H1 (cell line): ENCODE results near the gene PEX5L. TPM values are rescaled to one million over a fixed set of nuclear protein-coding genes. Genes with fewer than 3 reads are reported as not detected.

Experiments used
- CTCF ChIA-PET: fragments of 300-600 bp; sonication (Branson Sonifier 250); formaldehyde crosslinking; loops from one replicate; lab custom pipeline; 2021; ENCODE audit not compliant: partially characterized antibody; lab: Charles Lee
- POLR2A ChIA-PET: fragments of 300-600 bp; sonication (Branson Sonifier 250); formaldehyde crosslinking; loops from one replicate; lab custom pipeline; 2021; ENCODE audit warnings: inconsistent platforms; ENCODE audit not compliant: partially characterized antibody; lab: Charles Lee
- DNase-seq, 2 experiments: peaks; one replicate each; pipeline versions ENCODE4 v3.0.0 to v3.0.0-alpha.2; 2010 to 2022; ENCODE audit warnings: low spot score in 2 of 2, low read depth in 1 of 2, mixed read lengths in 1 of 2
- FAIRE-seq: peaks from 2 replicates; lab custom pipeline; 2011; peaks lifted over from hg19 to GRCh38; lab: Jason Lieb, UNC
- H2AFZ ChIP-seq: 2 replicates; pipeline ENCODE4 v1.8.1; 2012; ENCODE audit warnings: low read length, inconsistent platforms
- H2AK5ac ChIP-seq: 2 replicates; pipeline ENCODE4 v1.6.1; 2013; ENCODE audit warnings: low read depth, low read length
- H2BK120ac ChIP-seq: replicated peaks from 2 replicates; pipeline ENCODE3; 2013; ENCODE audit warnings: low read depth, low read length, inconsistent platforms
- H2BK12ac ChIP-seq: 2 replicates; pipeline ENCODE4 v1.6.1; 2013; ENCODE audit warnings: low read depth, low read length
- H2BK15ac ChIP-seq: 2 replicates; pipeline ENCODE4 v1.6.1; 2013; ENCODE audit warnings: low read length
- H2BK20ac ChIP-seq: 2 replicates; pipeline ENCODE4 v1.6.1; 2013; ENCODE audit warnings: low read length
- H2BK5ac ChIP-seq: 2 replicates; pipeline ENCODE4 v1.6.1; 2013; ENCODE audit warnings: low read depth, low read length
- H3K14ac ChIP-seq: 2 replicates; pipeline ENCODE4 v1.6.1; 2013; ENCODE audit warnings: inconsistent platforms; ENCODE audit not compliant: insufficient read length
- H3K18ac ChIP-seq: 2 replicates; pipeline ENCODE4 v1.6.1; 2013; ENCODE audit warnings: low read length; ENCODE audit errors: extremely low read depth
- H3K23ac ChIP-seq: 2 replicates; pipeline ENCODE4 v1.6.1; 2013; ENCODE audit warnings: inconsistent platforms; ENCODE audit not compliant: insufficient read length
- H3K23me2 ChIP-seq: 2 replicates; pipeline ENCODE4 v1.6.1; 2013; ENCODE audit warnings: low read depth, low read length
- H3K27ac ChIP-seq: 2 replicates; pipeline ENCODE4 v1.6.1; 2011; ENCODE audit warnings: low read depth, low read length, inconsistent platforms
- H3K27me3 ChIP-seq, 4 experiments: replicated peaks in 1 of 4; 1 replicate in 1 of 4; 2 replicates in 3 of 4; pipeline versions ENCODE4 v1.6.1 to v1.8.1; 2011 to 2013; ENCODE audit warnings: low read length in 3 of 4, mild to moderate bottlenecking in 3 of 4, inconsistent platforms in 2 of 4, mixed read lengths in 2 of 4, moderate library complexity in 1 of 4; ENCODE audit not compliant: control insufficient read depth in 3 of 4, insufficient read depth in 3 of 4; ENCODE audit errors: extremely low read depth in 1 of 4
- H3K36me3 ChIP-seq, 4 experiments: 2 replicates each; pipeline versions ENCODE4 v1.6.1 to v1.8.1; 2011 to 2013; ENCODE audit warnings: mild to moderate bottlenecking in 4 of 4, low read length in 3 of 4, moderate library complexity in 2 of 4, control low read depth in 1 of 4, inconsistent platforms in 1 of 4; ENCODE audit not compliant: insufficient read depth in 4 of 4, control insufficient read depth in 2 of 4
- H3K4ac ChIP-seq: replicated peaks from 2 replicates; pipeline ENCODE3; 2013; ENCODE audit warnings: low read length, low read depth, mixed read lengths, inconsistent platforms; ENCODE audit not compliant: insufficient read length
- H3K4me1 ChIP-seq, 4 experiments: replicated peaks in 1 of 4; 1 replicate in 1 of 4; 2 replicates in 3 of 4; pipeline versions ENCODE4 v1.6.1 to v1.8.1; 2011 to 2013; ENCODE audit warnings: low read length in 3 of 4, inconsistent platforms in 2 of 4, mixed read lengths in 1 of 4; ENCODE audit not compliant: insufficient read depth in 4 of 4, control insufficient read depth in 3 of 4
- H3K4me2 ChIP-seq, 2 experiments: 2 replicates each; pipeline versions ENCODE4 v1.6.1 to v1.8.1; 2011 to 2013; ENCODE audit warnings: low read depth in 2 of 2, low read length in 2 of 2, control low read depth in 1 of 2, inconsistent platforms in 1 of 2, mild to moderate bottlenecking in 1 of 2; ENCODE audit not compliant: insufficient read depth in 1 of 2
- H3K4me3 ChIP-seq, 4 experiments: fragments of 200-600, 300-600 bp in 1 of 4; sonication (generic), shearing (Covaris generic), sonication (Bioruptor Twin) in 1 of 4; 2 replicates each; pipeline versions ENCODE4 v1.5.1 to v1.8.1; 2011 to 2016; ENCODE audit warnings: low read length in 4 of 4, low read depth in 3 of 4, control low read depth in 2 of 4, inconsistent platforms in 2 of 4, mild to moderate bottlenecking in 2 of 4, mixed read lengths in 1 of 4, moderate library complexity in 1 of 4; ENCODE audit not compliant: insufficient read depth in 2 of 4; ENCODE audit errors: extremely low read depth in 1 of 4
- H3K56ac ChIP-seq: replicated peaks from 2 replicates; pipeline ENCODE3; 2013; ENCODE audit warnings: low read depth, mild to moderate bottlenecking, mixed read lengths, low read length, inconsistent platforms; ENCODE audit not compliant: insufficient read length
- H3K79me1 ChIP-seq: 2 replicates; pipeline ENCODE4 v1.6.1; 2013; ENCODE audit warnings: low read depth, low read length, control low read depth
- H3K79me2 ChIP-seq, 2 experiments: 2 replicates each; pipeline versions ENCODE4 v1.6.1 to v1.8.1; 2012 to 2013; ENCODE audit warnings: low read length in 2 of 2, mild to moderate bottlenecking in 2 of 2, inconsistent platforms in 1 of 2; ENCODE audit not compliant: insufficient read depth in 2 of 2, control insufficient read depth in 1 of 2
- H3K9ac ChIP-seq, 4 experiments: replicated peaks in 1 of 4; 1 replicate in 1 of 4; 2 replicates in 3 of 4; pipeline versions ENCODE4 v1.6.1 to v1.8.1; 2011 to 2013; ENCODE audit warnings: low read depth in 3 of 4, low read length in 3 of 4, control low read depth in 2 of 4, mild to moderate bottlenecking in 2 of 4, moderate library complexity in 2 of 4, inconsistent platforms in 1 of 4; ENCODE audit errors: extremely low read depth in 1 of 4
- H3K9me3 ChIP-seq, 2 experiments: 2 replicates each; pipeline versions ENCODE4 v1.6.1 to v1.8.1; 2012 to 2013; ENCODE audit warnings: mild to moderate bottlenecking in 2 of 2, moderate library complexity in 2 of 2, control low read depth in 1 of 2, inconsistent platforms in 1 of 2, low read depth in 1 of 2, low read length in 1 of 2, mixed read lengths in 1 of 2; ENCODE audit not compliant: insufficient read depth in 2 of 2
- H4K20me1 ChIP-seq, 2 experiments: replicated peaks in 1 of 2; 2 replicates each; pipeline versions ENCODE3 to v1.8.1; 2011 to 2013; ENCODE audit warnings: inconsistent platforms in 2 of 2, low read length in 2 of 2, mild to moderate bottlenecking in 1 of 2; ENCODE audit not compliant: insufficient read depth in 2 of 2, control insufficient read depth in 1 of 2
- H4K5ac ChIP-seq: 2 replicates; pipeline ENCODE4 v1.6.1; 2013; ENCODE audit warnings: low read length, low read depth, mixed read lengths, inconsistent platforms; ENCODE audit not compliant: insufficient read length
- H4K8ac ChIP-seq: 2 replicates; pipeline ENCODE4 v1.8.0; 2013; ENCODE audit warnings: mild to moderate bottlenecking, moderate library complexity, low read length, inconsistent platforms; ENCODE audit not compliant: insufficient read depth; ENCODE audit errors: extremely low read depth
- H4K91ac ChIP-seq: replicated peaks from 2 replicates; pipeline ENCODE3; 2013; ENCODE audit warnings: low read length, mixed read lengths, inconsistent platforms; ENCODE audit not compliant: insufficient read length
- JUND ChIP-seq: IDR thresholded peaks from 2 replicates; pipeline ENCODE4 v1.6.1; 2011; ENCODE audit warnings: mild to moderate bottlenecking, improper control_type of control experiment, low read length
- WGBS, 2 experiments: shearing (Covaris generic) in 1 of 2; methylation state at CpG; one replicate each; pipeline versions ENCODE4 v1.1.6 to v1.1.7; 2013 to 2015; ENCODE audit warnings: low lambda C conversion rate in 2 of 2, mixed read lengths in 2 of 2, inconsistent platforms in 1 of 2, low coverage in 1 of 2, missing lambda C conversion rate in 1 of 2; ENCODE audit not compliant: insufficient replicate concordance in 2 of 2, insufficient coverage in 1 of 2, insufficient read length in 1 of 2; ENCODE audit errors: extremely low coverage in 1 of 2, missing lambda C conversion rate in 1 of 2; 5-methylcytosine and 5-hydroxymethylcytosine counted together
- polyA plus RNA-seq, 7 experiments: library from polyadenylated mRNA; depleted of rRNA in 3 of 7; stranded (reverse) in 5 of 7; unstranded in 2 of 7; fragments of >200 nt in 5 of 7; fragments of 200-250 nt in 2 of 7; gene quantifications; 1 replicate in 5 of 7; 2 replicates in 1 of 7; 4 replicates in 1 of 7; pipeline versions ENCODE4 v1.2.1 to v1.2.3, GENCODE V29; 2011 to 2013; ENCODE audit warnings: missing spikeins in 2 of 7, mixed read lengths in 2 of 7
- total RNA-seq: library from RNA; stranded (reverse); fragmentation: NEBNext Ultra II Directional; extraction: Animal tissue kit (Norgen Biotek cat#: 25700); gene quantifications from 2 replicates; pipeline ENCODE4 v1.2.1, GENCODE V29; 2021

Gene PEX5L
- total and polyA plus RNA-seq, 2 of the 8 experiments (the other 6 are each of a cell fraction or from before 2014, with no cell fraction given): 0.80 to 4.2 TPM

GRCh38 chr3:179791793-179792192 is 244.9 kb downstream of the PEX5L start:
- no peak overlapping the region for H2BK12ac ChIP-seq
- ChIA-PET CTCF (interaction anchor here (1.1 to 4.2 kb wide), 2 partner anchors 20 to 22 kb away, joined by 3 to 17 read pairs; no protein-coding TSS in a partner anchor), POLR2A (no interaction called here)
- H3K9me3 ChIP-seq: no peaks in the 10 kb centered on the region
- no peak overlapping the region for H3K23ac ChIP-seq
- H3K79me2 ChIP-seq: no peaks in the 10 kb centered on the region
- H3K18ac ChIP-seq: no peak overlapping the region
- H3K4me2 ChIP-seq: no peak overlapping the region
- no peak overlapping the region for H4K5ac ChIP-seq
- H3K23me2 ChIP-seq: no peaks in the 10 kb centered on the region
- no peak overlapping the region for H2BK15ac ChIP-seq
- H3K27ac ChIP-seq: no peak overlapping the region
- no peak overlapping the region for H2BK120ac ChIP-seq
- H2BK20ac ChIP-seq: no peak overlapping the region
- no peak overlapping the region for H2AK5ac ChIP-seq
- 89% methylated on average over 3 of the region's 3 CpGs; no CpG with 5 or more reads in 1 of the 2 experiments for WGBS, 2 experiments
- FAIRE-seq (no peak), DNase-seq (no peak)
- no peak overlapping the region for H3K4ac ChIP-seq
- no peak overlapping the region for H3K14ac ChIP-seq
- H4K20me1 ChIP-seq: no peaks in the 10 kb centered on the region
- H3K36me3 ChIP-seq: no peaks in the 10 kb centered on the region; a peak in 2 of 8 replicates
- H3K9ac ChIP-seq: no peak overlapping the region
- H4K91ac ChIP-seq: no peak overlapping the region
- no peak overlapping the region for H3K4me3 ChIP-seq
- no peak for TF ChIP-seq JUND
- no peak overlapping the region for H4K8ac ChIP-seq
- H3K27me3 ChIP-seq: no peaks in the 10 kb centered on the region
- no peaks in the 10 kb centered on the region for H3K79me1 ChIP-seq
- no peak overlapping the region for H3K56ac ChIP-seq
- H3K4me1 ChIP-seq: no peaks in the 10 kb centered on the region
- H2BK5ac ChIP-seq: no peak overlapping the region
- no peak overlapping the region for H2AFZ ChIP-seq
